Glomerular endothelial cell (primary cell): ENCODE results near the gene MYH3. TPM values are rescaled to one million over a fixed set of nuclear protein-coding genes. Genes with fewer than 3 reads are reported as not detected.

Source experiments
- DNase-seq: peaks from one replicate; pipeline ENCODE4 v3.0.0-alpha.2; 2011; ENCODE audit warnings: low read depth, low spot score; ENCODE audit errors: extremely low read depth
- total RNA-seq: library from RNA; depleted of rRNA; stranded (reverse); fragments of >200 nt; gene quantifications from 2 replicates; pipeline ENCODE4 v1.2.3, GENCODE V29; 2015

Gene MYH3
- total RNA-seq, 1 donor from 2014 or later = 0.23 TPM

- peak; percentile 27 for DNase-seq
These were observed 40.5 kb downstream of the MYH3 start for GRCh38 chr17:10616502-10617119.

DNA sequence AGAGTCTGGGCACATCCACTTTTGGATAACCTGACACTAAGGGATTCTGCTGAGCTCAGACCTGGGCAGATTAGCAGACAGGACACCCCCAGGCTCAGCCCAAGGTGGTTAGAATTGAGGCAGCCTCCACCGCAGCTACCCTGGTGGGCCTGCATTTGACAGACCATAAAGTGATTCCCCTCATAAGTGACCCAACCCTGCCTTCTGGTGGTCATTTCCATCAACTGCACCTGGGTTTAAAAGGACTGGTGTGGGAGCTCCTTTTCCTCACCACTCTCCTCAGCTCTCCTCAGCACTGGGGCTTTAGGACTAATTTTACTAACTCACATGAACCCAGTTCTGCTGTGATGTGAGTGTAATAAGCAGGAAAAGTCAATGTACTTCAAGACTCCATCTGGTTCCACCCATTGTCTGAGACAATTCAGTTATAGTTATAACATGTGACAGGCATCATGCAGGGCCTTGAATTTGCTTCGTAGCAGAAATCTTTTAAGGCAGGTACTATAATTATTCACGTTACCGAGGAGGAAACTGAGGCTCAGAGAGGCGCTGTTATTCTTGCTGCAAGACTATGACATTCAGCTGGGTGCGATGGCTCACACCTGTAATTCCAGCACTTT, 42.5 kb downstream of the MYH3 start:
- no peak for DNase-seq

DNA sequence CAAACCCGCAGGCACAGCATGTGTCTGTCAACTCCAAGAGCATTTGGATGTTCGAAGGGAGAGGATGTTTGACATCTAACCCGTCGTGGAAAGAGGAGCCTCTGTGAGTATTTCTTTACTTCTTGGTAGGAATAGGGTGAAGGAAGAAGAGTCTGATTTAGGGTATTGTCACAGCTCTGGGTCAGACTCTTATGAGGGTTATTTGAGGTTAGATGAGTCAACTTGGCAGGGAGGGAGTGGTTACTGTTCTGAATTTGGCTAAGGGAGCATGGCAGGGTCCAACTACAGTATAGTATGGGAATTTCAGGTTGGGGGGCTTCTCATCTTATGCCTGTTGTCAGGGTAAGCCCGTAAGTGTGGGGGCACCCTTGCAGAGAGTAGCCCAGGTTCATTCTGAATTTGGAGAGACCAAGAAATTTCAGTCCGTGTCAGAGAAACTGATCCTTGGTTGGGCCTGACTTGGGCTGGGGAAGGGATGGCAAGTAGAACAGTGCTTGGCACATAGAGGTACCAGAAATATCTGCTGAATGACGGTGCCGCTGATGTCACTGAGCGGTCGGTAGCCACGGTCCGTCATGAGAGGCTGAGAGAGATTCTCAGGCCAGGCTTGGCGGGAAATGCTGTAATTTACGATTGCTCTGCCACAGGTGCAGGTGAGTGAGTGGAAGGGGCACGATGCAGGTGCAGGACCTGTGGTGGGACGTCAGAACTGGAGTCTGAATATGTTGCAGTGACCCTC, 43.2 kb downstream of the MYH3 start:
- DNase-seq = no peak

- no peak for DNase-seq
These were observed 44.0 kb downstream of the MYH3 start for GRCh38 chr17:10612957-10613744.

GRCh38 chr17:10610884-10611283, 46.2 kb downstream of the MYH3 start:
- no peak for DNase-seq

GRCh38 chr17:10608244-10608643, 48.9 kb downstream of the MYH3 start:
- no peak for DNase-seq

DNA sequence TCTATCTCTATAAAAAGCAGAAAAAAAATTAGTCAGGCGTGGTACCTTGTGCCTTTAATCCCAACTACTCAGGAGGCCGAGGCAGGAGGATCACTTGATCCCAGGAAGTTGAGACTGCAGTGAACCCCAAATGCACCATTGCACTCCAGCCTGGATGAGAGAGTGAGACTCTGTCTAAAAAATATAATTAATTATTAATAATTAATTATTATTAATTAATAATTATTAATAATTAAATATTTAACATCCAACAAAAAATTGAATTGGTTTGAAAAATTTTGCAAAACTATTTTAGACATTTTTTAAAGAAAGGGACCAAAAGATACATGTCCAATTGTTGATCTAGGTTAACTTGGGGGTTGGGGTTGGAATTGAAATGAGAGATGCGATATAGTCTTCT, 51.0 kb downstream of the MYH3 start:
- no peak for DNase-seq

DNA sequence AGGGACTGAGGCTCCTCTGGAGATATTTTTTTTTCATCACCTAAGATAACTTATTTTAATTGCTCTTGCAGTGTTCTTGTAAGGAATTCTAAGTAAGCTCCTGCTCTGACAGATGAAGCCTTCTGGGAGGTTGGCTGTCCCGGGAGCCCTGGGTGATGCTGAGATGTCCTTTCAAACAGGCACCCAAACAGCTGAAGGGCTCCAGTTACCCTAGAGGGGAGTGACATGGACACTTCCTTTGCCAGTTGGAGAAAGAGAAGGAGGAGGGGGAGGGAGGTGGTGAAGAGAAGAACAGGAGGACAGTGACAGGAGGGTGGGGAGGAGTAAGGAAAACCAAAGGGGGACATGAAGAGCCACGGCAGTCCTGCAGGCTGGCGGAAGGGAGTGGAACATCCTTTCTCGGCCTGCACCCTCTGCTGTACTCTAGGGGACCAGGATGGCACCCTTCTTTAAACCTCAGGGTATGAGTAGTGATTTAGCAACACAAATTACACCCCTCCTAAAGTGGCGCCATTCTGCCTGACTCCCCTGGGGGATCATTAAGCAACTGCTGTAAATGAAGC, 51.8 kb downstream of the MYH3 start:
- no peak for DNase-seq

DNA sequence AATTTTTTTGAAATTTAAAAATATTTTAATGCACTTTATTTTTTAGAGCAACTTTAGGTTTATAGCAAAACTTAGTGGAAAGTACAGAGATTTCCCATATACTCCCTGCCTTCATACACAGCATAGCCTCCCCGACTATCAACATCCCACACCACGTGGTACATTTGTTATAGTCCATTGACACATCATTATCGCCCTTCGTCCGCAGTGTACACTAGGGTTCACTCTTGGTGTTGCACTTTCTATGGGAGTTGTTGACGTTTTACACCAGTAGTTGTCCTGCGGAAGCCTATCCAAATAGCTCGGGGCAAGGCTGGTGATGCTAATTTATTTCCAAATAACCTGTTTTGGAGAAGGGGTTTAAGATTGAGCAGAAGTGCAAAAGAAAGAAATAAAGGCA, 52.6 kb downstream of the MYH3 start:
- no peak for DNase-seq

DNA sequence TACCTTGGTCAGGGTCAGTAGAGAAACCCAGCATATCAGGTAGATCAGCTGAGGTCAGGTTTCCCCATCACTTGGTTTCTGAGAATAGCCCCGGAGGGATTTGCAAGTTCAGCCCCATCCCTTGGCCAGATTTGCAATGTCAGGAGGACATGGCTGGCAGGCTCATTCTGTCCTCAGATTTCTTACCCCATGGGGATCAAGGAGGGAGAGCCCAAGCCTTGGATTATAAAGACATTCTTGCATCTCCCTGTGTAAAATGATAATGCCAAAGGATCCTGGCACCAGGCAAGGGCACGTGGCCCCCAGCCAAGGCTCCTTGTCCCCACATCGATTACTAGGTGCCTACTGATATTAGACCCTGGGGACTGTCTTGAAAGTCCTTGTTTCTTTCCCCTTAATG, 53.2 kb downstream of the MYH3 start:
- DNase-seq = no peak

DNA sequence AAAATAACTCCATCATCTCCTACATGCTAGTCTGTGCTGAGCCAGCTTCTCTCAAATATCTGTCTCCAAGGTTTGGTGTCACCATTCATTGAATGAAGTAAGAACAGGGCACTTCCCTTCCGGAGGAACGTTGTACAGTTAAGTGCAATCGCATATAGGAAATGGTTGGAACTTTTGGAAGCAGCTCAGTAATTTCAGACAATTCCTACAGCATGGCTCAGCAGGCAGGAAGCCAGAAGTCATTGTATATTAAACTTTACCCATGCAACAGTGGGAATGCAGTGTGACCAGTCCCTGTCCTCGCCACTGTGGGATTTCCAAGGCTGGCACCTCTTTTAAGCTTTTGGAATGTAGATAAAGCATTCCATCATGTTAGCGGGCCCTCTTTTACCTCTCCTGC, 56.5 kb downstream of the MYH3 start:
- no peak for DNase-seq

GRCh38 chr17:10598621-10599020, 58.5 kb downstream of the MYH3 start:
- no peak for DNase-seq

DNA sequence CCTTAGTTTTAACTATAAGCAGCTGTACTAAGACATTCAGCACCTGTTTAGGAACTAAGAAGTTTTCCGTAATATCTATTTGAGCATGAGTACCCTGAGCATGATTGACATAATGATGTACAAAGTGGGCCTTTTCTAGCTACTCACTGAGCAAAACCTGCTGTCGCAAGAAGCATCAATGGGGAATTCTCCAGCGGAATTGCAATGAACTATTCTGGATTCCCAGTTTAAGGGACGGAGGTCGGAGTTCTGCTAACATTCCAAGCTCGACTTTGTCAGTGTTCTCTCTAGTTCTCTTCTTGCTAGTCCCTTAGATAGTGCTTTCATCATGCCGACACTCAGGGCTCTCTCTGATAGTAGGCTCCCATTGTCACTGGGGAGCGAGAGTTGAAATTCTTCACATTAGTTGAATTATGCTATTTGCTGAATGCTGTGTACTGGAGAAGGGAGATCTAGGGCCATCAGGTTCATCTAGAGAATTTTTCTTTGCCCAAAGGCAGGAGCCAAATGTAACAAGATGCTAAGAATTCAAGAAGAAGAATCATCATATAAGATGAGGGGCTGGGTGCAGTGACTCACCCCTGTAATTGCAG, 67.5 kb downstream of the MYH3 start:
- DNase-seq = no peak

- DNase-seq = no peak
These were observed 71.6 kb downstream of the MYH3 start for GRCh38 chr17:10585529-10585928.

- DNase-seq = no peak
These were observed 73.3 kb downstream of the MYH3 start for GRCh38 chr17:10583834-10584233.

DNA sequence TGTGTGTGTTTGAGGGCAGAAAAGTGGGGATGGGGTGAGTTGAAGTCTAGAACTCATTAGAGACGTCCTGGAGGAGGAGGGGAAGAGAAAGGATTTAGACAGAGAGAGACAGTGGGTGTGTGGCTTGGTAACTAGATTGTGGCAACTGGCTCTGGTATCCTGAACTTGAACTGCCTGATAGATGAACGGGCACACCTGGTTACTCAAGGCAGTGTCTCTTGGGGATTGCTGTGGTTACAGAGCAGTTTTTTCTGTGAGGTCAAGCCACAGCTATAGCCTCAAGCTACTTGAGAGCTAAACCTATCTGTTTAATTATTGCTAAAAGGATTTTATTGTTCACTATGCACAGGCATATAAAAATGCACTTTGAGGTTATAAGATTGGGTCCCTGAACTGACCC, 77.8 kb downstream of the MYH3 start:
- no peak for DNase-seq

Other genes starting within 250 kb of the MYH3 start
- not detected in 2 replicates for gene MYH8, start 235.4 kb downstream of the MYH3 start, total RNA-seq
- not detected in 2 replicates for gene MYH4, start 187.8 kb downstream of the MYH3 start, total RNA-seq
- not detected in 2 replicates for gene MYH1, start 138.8 kb downstream of the MYH3 start, total RNA-seq
- gene MYH2, start 107.7 kb downstream of the MYH3 start, total RNA-seq = not detected in 2 replicates
- gene SCO1, start 40.2 kb upstream of the MYH3 start, total RNA-seq = 21.2 and 27.1 TPM in 2 replicates
- 5.9 and 10.3 TPM in 2 replicates for gene ADPRM, start 40.3 kb upstream of the MYH3 start, total RNA-seq
- gene TMEM220, start 72.7 kb upstream of the MYH3 start, total RNA-seq = 1.6 and 9.4 TPM in 2 replicates
- gene TMEM238L, start 146.8 kb upstream of the MYH3 start, total RNA-seq = not detected in 2 replicates
- gene PIRT, start 180.8 kb upstream of the MYH3 start, total RNA-seq = not detected in 2 replicates